Body of pancreas (tissue), 4 donors: Measurements from ENCODE around the gene NMS. TPM values are rescaled to one million over a fixed set of nuclear protein-coding genes. Genes with fewer than 3 reads are reported as not detected.

Experiments used
- ATAC-seq: fragments of 150-250 bp; one replicate; pipeline ENCODE4 v1.9.1; 2016
- DNase-seq, 4 donors: peaks; one replicate each; pipeline ENCODE4 v3.0.0-alpha.2; 2019
- H3K27ac ChIP-seq, 4 donors: fragments of 200-600 bp; sonication (generic); 1 replicate in 3 of 4; 2 replicates in 1 of 4; pipeline versions ENCODE4 v1.5.1 to v1.6.1; 2016 to 2019; ENCODE audit warnings: mild to moderate bottlenecking in 1 of 4, mixed read lengths in 1 of 4, moderate library complexity in 1 of 4
- H3K27me3 ChIP-seq, 2 donors: fragments of 200-600 bp; sonication (generic); one replicate each; pipeline ENCODE4 v1.6.0; 2016; ENCODE audit warnings: mild to moderate bottlenecking in 1 of 2
- H3K36me3 ChIP-seq, 2 donors: fragments of 200-600 bp; sonication (generic); replicated peaks in 1 of 2; 2 replicates each; pipeline ENCODE4 v1.5.1; 2016; ENCODE audit warnings: low read depth in 2 of 2; ENCODE audit not compliant: insufficient read depth in 1 of 2
- H3K4me1 ChIP-seq: fragments of 200-600 bp; sonication (generic); one replicate; pipeline ENCODE4 v1.6.0; 2016
- H3K4me3 ChIP-seq, 2 donors: fragments of 200-600 bp; sonication (generic); 1 replicate in 1 of 2; 2 replicates in 1 of 2; pipeline ENCODE4 v1.5.1; 2016 to 2019
- H3K9me3 ChIP-seq, 3 donors: fragments of 200-600 bp; sonication (generic); 1 replicate in 2 of 3; 2 replicates in 1 of 3; pipeline ENCODE4 v1.5.1; 2016
- CTCF ChIP-seq, 7 experiments: fragments of 450-650 bp in 4 of 7; fragments of 200-600 bp in 3 of 7; sonication (generic) in 3 of 7; IDR thresholded peaks; one replicate each; pipeline ENCODE4 v1.5.1; 2016 to 2019; ENCODE audit warnings: antibody characterized with exemption in 7 of 7
- POLR2A ChIP-seq, 3 donors: fragments of 450-650 bp; IDR thresholded peaks; one replicate each; pipeline ENCODE4 v1.6.1; 2016; ENCODE audit warnings: antibody characterized with exemption in 3 of 3, mild to moderate bottlenecking in 2 of 3
- WGBS, 2 donors: methylation state at CpG; one replicate each; pipeline ENCODE4 v1.1.5; 2017; 5-methylcytosine and 5-hydroxymethylcytosine counted together
- intact Hi-C: fragments of 100-400 bp; cut with DNase I; formaldehyde crosslinking; loops from one replicate; pipeline ENCODE4 v1.15.1; 2023
- total RNA-seq, 2 donors: library from RNA; depleted of rRNA; stranded (reverse); fragments of >200 nt; gene quantifications; one replicate each; pipeline ENCODE4 v1.1.0, GENCODE V29; 2016

The NMS gene
- total RNA-seq, 2 donors from 2014 or later, result not detected

- Histone ChIP-seq H3K9me3 (no peaks in the 10 kb centered on the region), H3K27me3 (no peaks in the 10 kb centered on the region), H3K27ac (no peak overlapping the region), H3K36me3 (no peaks in the 10 kb centered on the region), H3K4me3 (no peak overlapping the region), H3K4me1 (no peaks in the 10 kb centered on the region)
- WGBS, 2 donors, result 61 to 68% methylated on average over 4 of the region's 4 CpGs
- DNase-seq (no peak), ATAC-seq (no peak)
- no peak for TF ChIP-seq CTCF (IDR thresholded peaks at IDR 0.05)
- TF ChIP-seq POLR2A (IDR thresholded peaks at IDR 0.05), result no peak
- intact Hi-C loops, result no loop called here
Observed at GRCh38 chr2:100425107-100425506, 45.2 kb upstream of the NMS start.

GRCh38 chr2:100425573-100426383 lies 44.5 kb upstream of the NMS start:
- 74 to 77% methylated on average over 15 of the region's 15 CpGs for WGBS, 2 donors
- ATAC-seq (no peak), DNase-seq (no peak)
- TF ChIP-seq POLR2A (IDR thresholded peaks at IDR 0.05), result no peak
- no peak for TF ChIP-seq CTCF (IDR thresholded peaks at IDR 0.05)
- H3K36me3 ChIP-seq, result no peaks in the 10 kb centered on the region
- no peaks in the 10 kb centered on the region for H3K9me3 ChIP-seq
- intact Hi-C loops, result no loop called here
- no peaks in the 10 kb centered on the region for H3K4me1 ChIP-seq
- no peaks in the 10 kb centered on the region for H3K27me3 ChIP-seq
- H3K27ac ChIP-seq, result no peak overlapping the region
- no peak overlapping the region for H3K4me3 ChIP-seq

DNA sequence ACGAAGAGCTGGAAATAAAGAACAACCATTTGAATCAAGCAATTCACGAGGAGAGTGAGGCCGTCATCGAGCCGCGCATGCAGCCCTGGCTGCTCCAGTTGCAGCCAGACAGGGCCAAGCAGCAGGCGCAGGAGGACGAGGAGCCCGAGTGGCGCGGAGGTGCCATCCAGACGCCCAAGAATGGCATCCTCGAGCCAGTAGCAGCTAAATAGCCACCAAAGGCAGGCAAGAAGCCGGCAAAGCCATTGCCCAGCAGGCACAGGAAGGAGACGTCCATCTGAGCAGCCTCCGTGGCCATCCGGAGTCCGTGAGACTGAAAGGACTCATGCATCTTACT lies 43.9 kb upstream of the NMS start:
- TF ChIP-seq POLR2A (IDR thresholded peaks at IDR 0.05), result no peak
- TF ChIP-seq CTCF (IDR thresholded peaks at IDR 0.05), result no peak
- H3K27me3 ChIP-seq, result no peaks in the 10 kb centered on the region
- H3K36me3 ChIP-seq, result no peaks in the 10 kb centered on the region
- intact Hi-C loops, result no loop called here
- ATAC-seq (no peak), DNase-seq (no peak)
- H3K9me3 ChIP-seq, result no peaks in the 10 kb centered on the region
- no peak overlapping the region for H3K4me3 ChIP-seq
- 72 to 79% methylated on average over 17 to 18 of the region's 18 CpGs for WGBS, 2 donors
- no peaks in the 10 kb centered on the region for H3K4me1 ChIP-seq
- no peak overlapping the region for H3K27ac ChIP-seq

- TF ChIP-seq POLR2A (IDR thresholded peaks at IDR 0.05), result no peak
- TF ChIP-seq CTCF (IDR thresholded peaks at IDR 0.05), result no peak
- no peaks in the 10 kb centered on the region for H3K9me3 ChIP-seq
- ATAC-seq, result no peak
- H3K4me1 ChIP-seq, result no peaks in the 10 kb centered on the region
- no peaks in the 10 kb centered on the region for H3K27me3 ChIP-seq
- intact Hi-C loops, result no loop called here
- WGBS, 2 donors, result 69 to 89% methylated on average over 12 of the region's 12 CpGs
- no peak for DNase-seq
- no peak overlapping the region for H3K4me3 ChIP-seq
- H3K36me3 ChIP-seq, result no peaks in the 10 kb centered on the region
- no peak overlapping the region for H3K27ac ChIP-seq
Observed at GRCh38 chr2:100427111-100427510, 43.2 kb upstream of the NMS start.
